ENCODE results near the gene BMAL1.

Gene BMAL1

DNA sequence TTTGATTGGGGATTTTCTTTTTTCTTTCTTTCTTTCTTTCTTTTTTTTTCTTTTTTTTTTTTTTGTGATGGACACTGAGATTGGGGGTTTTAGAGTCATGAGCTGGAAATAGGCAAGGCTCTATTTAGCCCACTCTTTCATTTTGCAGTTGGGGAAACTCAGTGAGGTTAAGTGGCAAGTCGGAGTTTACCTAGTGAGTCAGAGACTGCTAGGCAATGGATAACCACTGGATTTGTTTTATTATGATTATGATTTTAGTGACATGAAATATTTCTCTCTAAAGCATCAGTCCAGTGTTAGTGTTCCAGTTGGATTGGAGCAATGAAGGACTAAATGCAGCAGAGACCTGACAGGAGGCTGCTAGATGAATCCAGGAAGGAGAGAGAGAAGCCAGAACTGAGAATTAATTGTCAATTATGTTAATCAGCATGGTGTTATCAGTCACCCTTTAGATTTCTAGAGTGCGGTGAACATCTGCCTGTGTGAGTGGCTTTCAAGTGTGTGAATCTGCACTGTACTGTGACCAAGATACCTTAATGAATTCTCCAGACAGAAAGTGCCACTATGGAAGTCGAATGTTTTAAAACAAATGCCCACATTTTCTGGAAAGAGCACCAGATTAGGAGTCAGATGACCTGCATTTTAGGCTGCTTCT is 10.9 kb downstream of the BMAL1 start:
- no peak overlapping the region for H3K56ac ChIP-seq (ENCODE audit: low read length)
- no CpG with 5 or more reads among the region's 3 CpGs for WGBS (ENCODE audit: extremely low coverage, insufficient coverage, low lambda C conversion rate)
- H3K4me2 ChIP-seq (ENCODE audit: low read length): no peak overlapping the region
- H3K18ac ChIP-seq (ENCODE audit: low read length): no peak overlapping the region
- no peaks in the 10 kb centered on the region for H3K36me3 ChIP-seq (ENCODE audit: control insufficient read depth, insufficient read depth, low read length)
- no peak overlapping the region for H4K5ac ChIP-seq (ENCODE audit: low read length)
- no peaks in the 10 kb centered on the region for H3K79me2 ChIP-seq (ENCODE audit: control insufficient read depth, insufficient read depth, low read length)
- no peak overlapping the region for H2AK5ac ChIP-seq (ENCODE audit: low read length)
- no peak overlapping the region for H2BK120ac ChIP-seq (ENCODE audit: low read depth, low read length)
- no peak overlapping the region for H3K9ac ChIP-seq (ENCODE audit: low read length)
- H3K27ac ChIP-seq (ENCODE audit: low read depth, low read length): no peak overlapping the region
- peaks cover under 1% of the 10 kb centered on the region for H3K4me1 ChIP-seq (ENCODE audit: control insufficient read depth, low read depth, low read length)
- no peak overlapping the region for H4K8ac ChIP-seq (ENCODE audit: low read depth, low read length)
- no peak overlapping the region for H2BK5ac ChIP-seq (ENCODE audit: low read length)
- no peak overlapping the region for H3K4me3 ChIP-seq (ENCODE audit: low read length)
- DNase-seq: no peak
- no peak overlapping the region for H2BK15ac ChIP-seq (replicated peaks; ENCODE audit: low read depth)
- H3K79me1 ChIP-seq (ENCODE audit: low read length): no peaks in the 10 kb centered on the region
- H3K23ac ChIP-seq (ENCODE audit: low read length): no peak overlapping the region
- H3K4ac ChIP-seq (ENCODE audit: low read depth, low read length): no peak overlapping the region
- H3K27me3 ChIP-seq (ENCODE audit: insufficient read depth, low read length, poor library complexity): no peaks in the 10 kb centered on the region

DNA sequence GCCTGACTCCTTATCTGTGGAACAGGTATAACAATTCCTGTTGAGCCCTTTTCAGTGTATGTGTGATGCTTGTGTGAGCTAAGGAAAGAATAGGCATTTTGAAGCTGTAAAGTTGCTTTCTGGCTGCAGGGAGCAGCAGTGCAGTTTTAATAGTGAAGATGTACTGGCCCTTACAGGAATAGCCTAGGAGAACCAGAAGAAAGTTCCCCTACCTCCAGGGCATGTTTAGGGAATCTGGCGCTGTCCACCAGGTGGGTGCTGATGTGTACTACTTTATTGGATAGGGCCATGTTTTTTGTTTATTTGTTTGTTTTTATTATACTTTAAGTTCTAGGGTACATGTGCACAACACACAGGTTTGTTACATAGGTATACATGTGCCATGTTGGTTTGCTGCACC is 11.5 kb downstream of the BMAL1 start:
- no peaks in the 10 kb centered on the region for H3K27me3 ChIP-seq (ENCODE audit: insufficient read depth, low read length, poor library complexity)
- H3K56ac ChIP-seq (ENCODE audit: low read length): no peak overlapping the region
- H3K18ac ChIP-seq (ENCODE audit: low read length): no peak overlapping the region
- no peaks in the 10 kb centered on the region for H3K36me3 ChIP-seq (ENCODE audit: control insufficient read depth, insufficient read depth, low read length)
- H3K4ac ChIP-seq (ENCODE audit: low read depth, low read length): no peak overlapping the region
- no peak overlapping the region for H2BK15ac ChIP-seq (replicated peaks; ENCODE audit: low read depth)
- H3K9ac ChIP-seq (ENCODE audit: low read length): no peak overlapping the region
- no peaks in the 10 kb centered on the region for H3K79me2 ChIP-seq (ENCODE audit: control insufficient read depth, insufficient read depth, low read length)
- H4K8ac ChIP-seq (ENCODE audit: low read depth, low read length): no peak overlapping the region
- H3K79me1 ChIP-seq (ENCODE audit: low read length): no peaks in the 10 kb centered on the region
- no peak overlapping the region for H4K5ac ChIP-seq (ENCODE audit: low read length)
- no peak overlapping the region for H2BK120ac ChIP-seq (ENCODE audit: low read depth, low read length)
- DNase-seq: peak; percentile 69
- no peak overlapping the region for H3K23ac ChIP-seq (ENCODE audit: low read length)
- no peaks in the 10 kb centered on the region for H3K4me1 ChIP-seq (ENCODE audit: control insufficient read depth, low read depth, low read length)
- WGBS (ENCODE audit: extremely low coverage, insufficient coverage, low lambda C conversion rate): no CpG with 5 or more reads among the region's 1 CpG
- H2AK5ac ChIP-seq (ENCODE audit: low read length): no peak overlapping the region
- H2BK5ac ChIP-seq (ENCODE audit: low read length): no peak overlapping the region
- no peak overlapping the region for H3K4me2 ChIP-seq (ENCODE audit: low read length)
- no peak overlapping the region for H3K27ac ChIP-seq (ENCODE audit: low read depth, low read length)
- no peak overlapping the region for H3K4me3 ChIP-seq (ENCODE audit: low read length)

DNA sequence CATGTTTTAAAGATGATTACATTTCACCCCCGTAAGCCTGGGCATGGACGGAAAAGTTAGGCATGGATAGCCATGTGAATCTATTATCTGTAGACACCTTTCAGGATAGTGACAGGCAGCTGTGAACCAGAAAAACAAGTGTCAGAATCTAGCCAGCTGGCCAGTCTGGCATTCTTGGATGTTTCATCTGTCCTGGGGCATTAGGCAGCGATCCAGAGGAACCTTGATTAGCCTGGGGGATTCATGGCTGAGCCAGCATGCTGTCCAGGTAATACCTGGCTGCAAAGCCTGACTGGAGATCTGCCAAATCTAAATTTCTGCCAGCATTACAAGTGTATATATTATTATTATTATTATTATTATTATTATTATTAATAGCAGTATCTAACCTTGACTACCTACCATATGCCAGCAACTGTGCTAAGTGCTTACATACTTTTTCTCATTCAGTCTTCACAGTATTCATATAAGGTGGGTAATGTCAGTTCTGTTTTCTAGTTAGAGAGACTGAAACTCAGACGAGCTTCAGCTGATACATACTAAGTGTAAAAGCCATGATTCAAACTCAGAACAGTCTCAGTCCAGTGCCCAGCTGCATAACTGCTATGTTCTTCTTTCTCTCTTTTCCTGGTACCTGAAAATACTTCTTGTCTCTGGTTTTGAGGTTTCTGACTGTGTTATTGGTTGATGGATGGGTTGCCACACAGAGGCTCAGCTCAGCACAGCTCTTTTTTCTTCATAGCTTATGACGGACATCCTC is 12.8 kb downstream of the BMAL1 start:
- no peaks in the 10 kb centered on the region for H3K4me1 ChIP-seq (ENCODE audit: control insufficient read depth, low read depth, low read length)
- H4K5ac ChIP-seq (ENCODE audit: low read length): no peak overlapping the region
- H3K27me3 ChIP-seq (ENCODE audit: insufficient read depth, low read length, poor library complexity): no peaks in the 10 kb centered on the region
- H3K18ac ChIP-seq (ENCODE audit: low read length): no peak overlapping the region
- no peak overlapping the region for H3K4me2 ChIP-seq (ENCODE audit: low read length)
- H3K79me2 ChIP-seq (ENCODE audit: control insufficient read depth, insufficient read depth, low read length): no peaks in the 10 kb centered on the region
- H3K4ac ChIP-seq (ENCODE audit: low read depth, low read length): no peak overlapping the region
- H3K79me1 ChIP-seq (ENCODE audit: low read length): no peaks in the 10 kb centered on the region
- H3K27ac ChIP-seq (ENCODE audit: low read depth, low read length): no peak overlapping the region
- no peak overlapping the region for H3K4me3 ChIP-seq (ENCODE audit: low read length)
- H4K8ac ChIP-seq (ENCODE audit: low read depth, low read length): no peak overlapping the region
- no peak overlapping the region for H3K56ac ChIP-seq (ENCODE audit: low read length)
- no peak overlapping the region for H2AK5ac ChIP-seq (ENCODE audit: low read length)
- no peak overlapping the region for H3K9ac ChIP-seq (ENCODE audit: low read length)
- WGBS (ENCODE audit: extremely low coverage, insufficient coverage, low lambda C conversion rate): no CpG with 5 or more reads among the region's 5 CpGs
- no peaks in the 10 kb centered on the region for H3K36me3 ChIP-seq (ENCODE audit: control insufficient read depth, insufficient read depth, low read length)
- no peak overlapping the region for H2BK5ac ChIP-seq (ENCODE audit: low read length)
- H3K23ac ChIP-seq (ENCODE audit: low read length): no peak overlapping the region
- DNase-seq: no peak
- H2BK15ac ChIP-seq (replicated peaks; ENCODE audit: low read depth): no peak overlapping the region
- H2BK120ac ChIP-seq (ENCODE audit: low read depth, low read length): no peak overlapping the region

DNA sequence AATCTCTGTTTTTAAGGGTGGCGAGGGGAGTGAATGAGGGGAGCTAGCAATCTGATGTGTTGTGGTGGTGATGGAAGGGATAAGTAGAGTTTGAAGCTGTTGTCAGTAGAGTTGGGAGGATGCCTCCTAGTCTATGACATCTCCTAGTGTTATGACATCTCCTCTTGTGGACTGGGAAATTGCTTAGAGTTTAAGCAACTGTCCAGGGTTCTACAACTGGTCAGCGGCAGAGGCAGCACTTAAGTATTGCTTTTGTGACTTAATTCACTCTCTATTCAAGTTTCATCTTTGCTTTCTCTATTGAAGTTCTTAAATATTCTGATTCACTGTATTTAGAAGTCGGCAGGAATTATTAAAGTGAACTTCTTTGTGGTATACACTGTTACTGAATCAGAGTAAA is 13.8 kb downstream of the BMAL1 start:
- no peak overlapping the region for H3K56ac ChIP-seq (ENCODE audit: low read length)
- H3K4me3 ChIP-seq (ENCODE audit: low read length): no peak overlapping the region
- H3K18ac ChIP-seq (ENCODE audit: low read length): no peak overlapping the region
- no peak overlapping the region for H3K4me2 ChIP-seq (ENCODE audit: low read length)
- no CpG with 5 or more reads among the region's 3 CpGs for WGBS (ENCODE audit: extremely low coverage, insufficient coverage, low lambda C conversion rate)
- H4K5ac ChIP-seq (ENCODE audit: low read length): no peak overlapping the region
- H2BK120ac ChIP-seq (ENCODE audit: low read depth, low read length): no peak overlapping the region
- H3K4me1 ChIP-seq (ENCODE audit: control insufficient read depth, low read depth, low read length): no peaks in the 10 kb centered on the region
- no peak overlapping the region for H2BK5ac ChIP-seq (ENCODE audit: low read length)
- no peak overlapping the region for H3K23ac ChIP-seq (ENCODE audit: low read length)
- no peak overlapping the region for H3K9ac ChIP-seq (ENCODE audit: low read length)
- no peaks in the 10 kb centered on the region for H3K36me3 ChIP-seq (ENCODE audit: control insufficient read depth, insufficient read depth, low read length)
- no peak overlapping the region for H4K8ac ChIP-seq (ENCODE audit: low read depth, low read length)
- DNase-seq: no peak
- no peak overlapping the region for H3K4ac ChIP-seq (ENCODE audit: low read depth, low read length)
- no peaks in the 10 kb centered on the region for H3K79me1 ChIP-seq (ENCODE audit: low read length)
- no peaks in the 10 kb centered on the region for H3K79me2 ChIP-seq (ENCODE audit: control insufficient read depth, insufficient read depth, low read length)
- no peaks in the 10 kb centered on the region for H3K27me3 ChIP-seq (ENCODE audit: insufficient read depth, low read length, poor library complexity)
- no peak overlapping the region for H2AK5ac ChIP-seq (ENCODE audit: low read length)
- no peak overlapping the region for H2BK15ac ChIP-seq (replicated peaks; ENCODE audit: low read depth)
- no peak overlapping the region for H3K27ac ChIP-seq (ENCODE audit: low read depth, low read length)

DNA sequence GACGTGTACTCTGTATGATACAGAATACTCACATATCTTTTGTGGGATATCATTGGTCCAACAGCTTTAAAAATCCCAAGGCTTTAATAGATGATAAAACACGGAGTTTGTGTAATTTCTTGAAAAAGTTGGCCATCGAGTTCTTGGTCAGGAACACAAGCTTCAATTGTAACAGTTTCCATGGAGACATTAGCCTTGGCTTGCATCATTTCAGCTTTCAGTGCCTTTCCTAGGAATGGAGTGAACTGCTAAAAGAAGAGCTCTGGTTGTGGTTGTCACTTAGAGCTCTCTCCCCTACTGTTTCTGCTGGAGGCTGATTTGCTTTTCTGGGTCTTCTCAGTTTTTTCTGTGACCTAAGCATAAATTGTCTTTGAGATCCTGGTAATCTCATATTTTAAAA is 14.2 kb downstream of the BMAL1 start:
- Histone ChIP-seq H3K23ac (ENCODE audit: low read length) (no peak overlapping the region), H3K79me1 (ENCODE audit: low read length) (no peaks in the 10 kb centered on the region), H4K8ac (ENCODE audit: low read depth, low read length) (no peak overlapping the region), H3K56ac (ENCODE audit: low read length) (no peak overlapping the region), H3K4ac (ENCODE audit: low read depth, low read length) (no peak overlapping the region), H3K4me2 (ENCODE audit: low read length) (no peak overlapping the region), H2BK15ac (replicated peaks; ENCODE audit: low read depth) (no peak overlapping the region), H3K79me2 (ENCODE audit: control insufficient read depth, insufficient read depth, low read length) (no peaks in the 10 kb centered on the region), H4K5ac (ENCODE audit: low read length) (no peak overlapping the region), H3K36me3 (ENCODE audit: control insufficient read depth, insufficient read depth, low read length) (no peaks in the 10 kb centered on the region), H3K4me1 (ENCODE audit: control insufficient read depth, low read depth, low read length) (no peaks in the 10 kb centered on the region), H3K27ac (ENCODE audit: low read depth, low read length) (no peak overlapping the region), H2BK120ac (ENCODE audit: low read depth, low read length) (no peak overlapping the region), H2BK5ac (ENCODE audit: low read length) (no peak overlapping the region), H3K4me3 (ENCODE audit: low read length) (no peak overlapping the region), H3K18ac (ENCODE audit: low read length) (no peak overlapping the region), H3K9ac (ENCODE audit: low read length) (no peak overlapping the region), H3K27me3 (ENCODE audit: insufficient read depth, low read length, poor library complexity) (no peaks in the 10 kb centered on the region), H2AK5ac (ENCODE audit: low read length) (no peak overlapping the region)
- whole genome bisulfite sequencing (ENCODE audit: extremely low coverage, insufficient coverage, low lambda C conversion rate): no CpG with 5 or more reads among the region's 3 CpGs
- DNase-seq: no peak

Data from mesendoderm (in vitro differentiated cells).